ENCODE measurements around the gene AHI1.
"Not testable (repeated sequence)": the region's sequence is repeated elsewhere in the genome, so short reads cannot be mapped to it uniquely, and the experiment has no call there.

AHI1 gene

GRCh38 chr6:135397172-135397952 lies 100.2 kb downstream of the AHI1 start:
- DNase-seq (ENCODE audit: low spot score) (no peak), FAIRE-seq (no peak)

GRCh38 chr6:135395136-135395535 lies 102.4 kb downstream of the AHI1 start:
- DNase-seq (ENCODE audit: low spot score) (no peak), FAIRE-seq (no peak)

GRCh38 chr6:135393289-135393688 lies 104.3 kb downstream of the AHI1 start:
- DNase-seq (ENCODE audit: low spot score) (no peak), FAIRE-seq (no peak)

- FAIRE-seq (no peak), DNase-seq (ENCODE audit: low spot score) (no peak)
Observed at GRCh38 chr6:135390458-135390857, 107.1 kb downstream of the AHI1 start.

GRCh38 chr6:135385299-135385698 lies 112.2 kb downstream of the AHI1 start:
- FAIRE-seq (no peak), DNase-seq (ENCODE audit: low spot score) (no peak)

- DNase-seq (ENCODE audit: low spot score) = no peak
- FAIRE-seq = no peak
Observed at GRCh38 chr6:135383766-135384165, 113.8 kb downstream of the AHI1 start.

GRCh38 chr6:135383301-135383700 lies 114.2 kb downstream of the AHI1 start:
- no peak for FAIRE-seq
- DNase-seq (ENCODE audit: low spot score) = no peak

- no peak for DNase-seq (ENCODE audit: low spot score)
- no peak for FAIRE-seq
Observed at GRCh38 chr6:135382182-135382628, 115.3 kb downstream of the AHI1 start.

GRCh38 chr6:135380793-135381192 lies 116.7 kb downstream of the AHI1 start:
- no peak for DNase-seq (ENCODE audit: low spot score)
- no peak for FAIRE-seq

GRCh38 chr6:135379647-135380046 lies 117.9 kb downstream of the AHI1 start:
- no peak for DNase-seq (ENCODE audit: low spot score)
- FAIRE-seq = no peak

GRCh38 chr6:135372758-135373157 lies 124.8 kb downstream of the AHI1 start:
- FAIRE-seq = no peak
- no peak for DNase-seq (ENCODE audit: low spot score)

GRCh38 chr6:135363622-135364021 lies 133.9 kb downstream of the AHI1 start:
- FAIRE-seq; DNase-seq (ENCODE audit: low spot score): not testable (repeated sequence)

- DNase-seq (ENCODE audit: low spot score) (no peak), FAIRE-seq (no peak)
Observed at GRCh38 chr6:135362124-135362523, 135.4 kb downstream of the AHI1 start.

- DNase-seq (ENCODE audit: low spot score) = no peak
- no peak for FAIRE-seq
Observed at GRCh38 chr6:135360222-135360621, 137.3 kb downstream of the AHI1 start.

- DNase-seq (ENCODE audit: low spot score) = no peak
- no peak for FAIRE-seq
Observed at GRCh38 chr6:135358985-135359384, 138.6 kb downstream of the AHI1 start.

- DNase-seq (ENCODE audit: low spot score) (peak; percentile 17), FAIRE-seq (no peak)
Observed at GRCh38 chr6:135358251-135358821, 139.2 kb downstream of the AHI1 start.

GRCh38 chr6:135354407-135354806 lies 143.1 kb downstream of the AHI1 start:
- no peak for FAIRE-seq

GRCh38 chr6:135353113-135353512 lies 144.4 kb downstream of the AHI1 start:
- FAIRE-seq (no peak), DNase-seq (ENCODE audit: low spot score) (no peak)

More at GRCh38 chr6:135354407-135354806, 143.1 kb downstream of the AHI1 start:
- DNase-seq (ENCODE audit: low spot score) = no peak

GRCh38 chr6:135351635-135352034 lies 145.9 kb downstream of the AHI1 start:
- FAIRE-seq = no peak
- DNase-seq (ENCODE audit: low spot score) = no peak

GRCh38 chr6:135347887-135348286 lies 149.7 kb downstream of the AHI1 start:
- DNase-seq (ENCODE audit: low spot score) (no peak), FAIRE-seq (no peak)

GRCh38 chr6:135346747-135347146 lies 150.8 kb downstream of the AHI1 start:
- FAIRE-seq (no peak), DNase-seq (ENCODE audit: low spot score) (no peak)

GRCh38 chr6:135344526-135344925 lies 153.0 kb downstream of the AHI1 start:
- DNase-seq (ENCODE audit: low spot score) (no peak), FAIRE-seq (no peak)

GRCh38 chr6:135339920-135340319 lies 157.6 kb downstream of the AHI1 start:
- FAIRE-seq; DNase-seq (ENCODE audit: low spot score): not testable (repeated sequence)

Measured in urothelium cell line (cell line).